Neuron (in vitro differentiated cells): Measurements from ENCODE around the gene SLC25A44.
A peak's percentile ranks its signal among the peaks of the same experiment; 100 is the strongest.
"Not testable (repeated sequence)": the region's sequence is repeated elsewhere in the genome, so short reads cannot be mapped to it uniquely, and the experiment has no call there.

Experiments used
- H2AFZ ChIP-seq: one replicate; pipeline ENCODE4 v1.6.1; 2013; ENCODE audit warnings: low read depth, mild to moderate bottlenecking, inconsistent platforms, low read length, moderate library complexity
- H3K27me3 ChIP-seq: one replicate; pipeline ENCODE4 v1.6.1; 2013; ENCODE audit warnings: low read length; ENCODE audit not compliant: insufficient read depth
- H3K36me3 ChIP-seq: one replicate; pipeline ENCODE4 v1.6.1; 2013; ENCODE audit warnings: low read length; ENCODE audit not compliant: insufficient read depth
- H3K4me1 ChIP-seq: one replicate; pipeline ENCODE4 v1.6.1; 2013; ENCODE audit warnings: low read length; ENCODE audit not compliant: insufficient read depth
- H3K4me3 ChIP-seq: 2 replicates; pipeline ENCODE4 v1.5.1; 2013; ENCODE audit warnings: mild to moderate bottlenecking, low read length, moderate library complexity
- H3K9me3 ChIP-seq: one replicate; pipeline ENCODE4 v1.6.1; 2013; ENCODE audit warnings: low read length

Gene SLC25A44

DNA sequence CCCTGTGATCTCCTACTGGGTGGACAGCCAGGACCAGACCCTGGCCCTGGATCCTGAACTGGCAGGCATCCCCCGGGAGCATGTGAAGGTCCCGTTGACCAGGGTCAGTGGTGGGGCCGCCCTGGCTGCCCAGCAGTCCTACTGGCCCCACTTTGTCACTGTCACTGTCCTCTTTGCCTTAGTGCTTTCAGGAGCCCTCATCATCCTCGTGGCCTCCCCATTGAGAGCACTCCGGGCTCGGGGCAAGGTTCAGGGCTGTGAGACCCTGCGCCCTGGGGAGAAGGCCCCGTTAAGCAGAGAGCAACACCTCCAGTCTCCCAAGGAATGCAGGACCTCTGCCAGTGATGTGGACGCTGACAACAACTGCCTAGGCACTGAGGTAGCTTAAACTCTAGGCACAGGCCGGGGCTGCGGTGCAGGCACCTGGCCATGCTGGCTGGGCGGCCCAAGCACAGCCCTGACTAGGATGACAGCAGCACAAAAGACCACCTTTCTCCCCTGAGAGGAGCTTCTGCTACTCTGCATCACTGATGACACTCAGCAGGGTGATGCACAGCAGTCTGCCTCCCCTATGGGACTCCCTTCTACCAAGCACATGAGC is 17.2 kb upstream of the SLC25A44 start:
- Histone ChIP-seq H3K36me3 (no peaks in the 10 kb centered on the region), H3K9me3 (no peaks in the 10 kb centered on the region), H2AFZ (no peak overlapping the region), H3K4me3 (no peak overlapping the region), H3K4me1 (no peaks in the 10 kb centered on the region), H3K27me3 (peaks cover 6% of the 10 kb centered on the region)

DNA sequence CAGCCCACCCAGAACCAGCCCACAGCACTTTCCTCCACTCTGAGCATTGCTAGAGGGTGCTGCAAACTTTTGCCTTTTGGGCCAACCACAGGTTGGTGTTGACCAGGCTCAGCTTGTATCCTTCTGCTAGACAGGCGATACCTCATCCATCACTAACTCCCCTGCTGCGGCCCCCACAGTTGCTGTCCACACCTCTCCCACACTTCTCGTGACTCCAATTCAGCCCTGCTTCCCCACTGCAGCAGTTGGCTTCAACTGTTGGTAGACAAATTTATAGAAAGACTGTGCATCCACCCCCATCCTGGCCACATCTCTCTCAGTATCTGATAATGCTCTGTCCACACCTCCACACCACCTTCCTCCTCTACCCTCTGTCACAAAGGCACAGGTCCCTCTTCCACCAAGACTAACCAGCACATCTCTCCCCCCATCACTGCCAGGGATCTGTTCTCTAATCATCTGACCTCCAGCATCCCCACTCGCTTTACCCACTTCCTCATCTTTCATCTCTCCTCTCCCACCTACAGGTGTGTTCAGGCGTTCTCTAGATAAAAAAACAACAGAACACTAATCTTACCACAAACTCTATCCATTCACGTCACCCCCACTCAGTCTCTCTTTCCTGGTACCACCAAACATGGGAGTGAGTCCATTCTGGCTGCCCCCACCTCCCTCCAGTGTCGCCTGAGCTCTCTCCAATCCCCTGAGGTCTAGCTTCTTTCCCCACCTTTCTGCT is 15.8 kb upstream of the SLC25A44 start:
- H3K4me3 ChIP-seq, result no peak overlapping the region
- no peak overlapping the region for H2AFZ ChIP-seq
- no peaks in the 10 kb centered on the region for H3K4me1 ChIP-seq
- no peaks in the 10 kb centered on the region for H3K36me3 ChIP-seq
- H3K27me3 ChIP-seq, result peaks cover 3% of the 10 kb centered on the region
- no peaks in the 10 kb centered on the region for H3K9me3 ChIP-seq

DNA sequence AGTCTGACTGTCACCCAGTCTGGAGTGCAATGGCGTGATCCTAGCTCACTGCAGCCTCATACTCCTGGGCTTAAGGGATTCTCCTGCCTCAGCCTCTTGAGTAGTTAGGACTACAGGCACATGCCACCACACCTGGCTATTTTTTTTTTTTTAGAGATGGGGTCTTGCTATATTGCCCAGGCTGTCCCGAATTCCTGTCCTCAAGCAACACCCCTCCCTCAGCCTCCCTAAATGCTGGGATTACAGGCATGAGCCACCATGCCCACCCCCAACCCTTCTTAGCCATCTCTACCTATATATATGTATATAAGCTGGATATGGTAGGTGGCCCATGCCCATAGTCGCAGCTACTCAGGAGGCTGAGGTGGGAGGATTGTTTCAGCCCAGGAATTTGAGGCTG is 13.4 kb upstream of the SLC25A44 start:
- Histone ChIP-seq H3K9me3 (no peaks in the 10 kb centered on the region), H3K27me3 (no peaks in the 10 kb centered on the region), H2AFZ (no peak overlapping the region), H3K4me1 (no peaks in the 10 kb centered on the region), H3K36me3 (no peaks in the 10 kb centered on the region), H3K4me3 (no peak overlapping the region)

GRCh38 chr1:156181391-156181924 is 12.4 kb upstream of the SLC25A44 start:
- H3K27me3 ChIP-seq, H3K4me3 ChIP-seq, H3K9me3 ChIP-seq, H3K4me1 ChIP-seq, H3K36me3 ChIP-seq: not testable (repeated sequence)
- H2AFZ ChIP-seq, result peak overlapping the region; percentile 17

GRCh38 chr1:156182010-156182779 is 11.7 kb upstream of the SLC25A44 start:
- H3K4me3 ChIP-seq, H3K27me3 ChIP-seq: not testable (repeated sequence)

DNA sequence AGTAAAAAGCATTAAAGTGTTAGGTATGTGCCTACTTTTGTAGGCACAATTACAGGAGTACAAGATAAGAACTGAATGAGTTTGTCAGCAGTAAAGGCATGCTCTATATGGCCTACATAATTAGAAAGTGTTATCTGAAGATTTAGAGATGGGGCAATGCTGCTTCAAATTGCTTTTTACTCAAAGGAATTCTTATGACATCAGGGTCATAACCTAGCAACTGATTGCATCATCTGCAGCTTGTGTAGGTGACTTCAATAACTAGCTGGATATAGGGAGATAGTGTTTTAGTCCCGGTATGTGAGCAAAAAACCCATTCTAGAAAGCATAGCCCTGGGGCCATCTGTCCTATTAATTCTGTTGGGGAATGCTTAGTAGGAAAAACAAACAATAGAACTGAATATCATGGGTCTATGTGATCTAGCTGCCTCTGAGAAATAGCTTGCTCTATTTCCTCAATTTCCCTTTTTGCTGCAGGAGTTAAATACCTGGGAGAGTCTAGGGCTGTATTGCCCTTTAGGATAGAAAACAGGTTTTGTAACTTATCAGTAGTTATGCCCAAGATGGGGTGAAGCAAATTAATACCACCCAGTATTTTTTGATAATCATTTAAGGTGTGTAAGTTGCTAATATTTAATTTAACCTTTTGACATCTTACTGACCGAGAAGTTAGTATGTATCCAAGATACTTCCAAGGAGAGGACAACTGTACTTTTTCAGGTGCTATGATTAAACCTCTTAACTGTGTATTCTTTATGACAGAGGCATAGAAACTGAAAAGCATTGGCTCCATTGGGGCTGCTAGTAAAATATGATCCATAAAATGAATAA is 7.3 kb upstream of the SLC25A44 start:
- H3K4me3 ChIP-seq, H3K36me3 ChIP-seq, H3K27me3 ChIP-seq, H3K9me3 ChIP-seq, H3K4me1 ChIP-seq, H2AFZ ChIP-seq: not testable (repeated sequence)

More at GRCh38 chr1:156182010-156182779, 11.7 kb upstream of the SLC25A44 start:
- H3K9me3 ChIP-seq, H3K4me1 ChIP-seq, H2AFZ ChIP-seq, H3K36me3 ChIP-seq: not testable (repeated sequence)

- H3K36me3 ChIP-seq, H3K4me1 ChIP-seq, H2AFZ ChIP-seq, H3K27me3 ChIP-seq, H3K9me3 ChIP-seq, H3K4me3 ChIP-seq: not testable (repeated sequence)
Observed at GRCh38 chr1:156190265-156190664, 3.6 kb upstream of the SLC25A44 start.

- Histone ChIP-seq H3K4me1 (peaks cover 8% of the 10 kb centered on the region), H3K36me3 (no peaks in the 10 kb centered on the region), H3K27me3 (no peaks in the 10 kb centered on the region), H3K4me3 (no peak overlapping the region), H3K9me3 (peaks cover 2% of the 10 kb centered on the region), H2AFZ (no peak overlapping the region)
Observed at GRCh38 chr1:156191292-156191964, 2.5 kb upstream of the SLC25A44 start.

GRCh38 chr1:156193208-156193487 is 756 bp upstream of the SLC25A44 start:
- peaks cover 8% of the 10 kb centered on the region for H3K4me1 ChIP-seq
- H3K27me3 ChIP-seq, result no peaks in the 10 kb centered on the region
- peaks cover 2% of the 10 kb centered on the region for H3K9me3 ChIP-seq
- no peak overlapping the region for H3K4me3 ChIP-seq
- no peaks in the 10 kb centered on the region for H3K36me3 ChIP-seq
- H2AFZ ChIP-seq, result peak overlapping the region; percentile 59

DNA sequence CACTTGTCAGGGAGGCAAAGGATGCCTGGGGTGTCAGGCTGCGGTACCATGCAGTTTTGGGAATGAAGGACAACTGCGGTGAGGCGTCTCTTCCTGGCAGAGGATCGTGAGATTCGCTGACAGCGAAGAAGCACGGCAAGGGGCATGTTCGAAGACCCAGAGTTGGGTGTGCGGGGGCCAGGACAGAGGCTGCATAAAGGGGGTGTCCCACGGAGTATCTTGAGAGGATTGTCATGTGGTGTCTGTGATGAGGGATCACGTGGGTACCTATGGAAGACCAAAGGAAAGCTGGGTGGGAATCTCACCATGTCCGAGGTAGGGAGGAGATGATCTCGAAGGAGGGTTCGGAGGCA is 372 bp downstream of the SLC25A44 start:
- Histone ChIP-seq H2AFZ (no peak overlapping the region), H3K9me3 (no peaks in the 10 kb centered on the region), H3K36me3 (no peaks in the 10 kb centered on the region), H3K27me3 (no peaks in the 10 kb centered on the region), H3K4me1 (peaks cover 8% of the 10 kb centered on the region), H3K4me3 (peak overlapping the region; percentile 79)

- Histone ChIP-seq H3K36me3 (peaks cover 10% of the 10 kb centered on the region), H2AFZ (no peak overlapping the region), H3K27me3 (no peaks in the 10 kb centered on the region), H3K9me3 (no peaks in the 10 kb centered on the region), H3K4me1 (peaks cover 8% of the 10 kb centered on the region), H3K4me3 (no peak overlapping the region)
Observed at GRCh38 chr1:156195853-156196252, 1.9 kb downstream of the SLC25A44 start.

GRCh38 chr1:156196445-156196844 is 2.5 kb downstream of the SLC25A44 start:
- Histone ChIP-seq H3K4me3 (no peak overlapping the region), H2AFZ (no peak overlapping the region), H3K36me3 (peaks cover 10% of the 10 kb centered on the region), H3K4me1 (peaks cover 8% of the 10 kb centered on the region), H3K9me3 (no peaks in the 10 kb centered on the region), H3K27me3 (no peaks in the 10 kb centered on the region)
